A549 (cell line): Measurements from ENCODE around the gene PRR7. TPM values are rescaled to one million over a fixed set of nuclear protein-coding genes. Genes with fewer than 3 reads are reported as not detected.

Experiments
- ATAC-seq, 2 experiments: fragments of 200-7000 bp in 1 of 2; fragments of >200 bp in 1 of 2; cut with Nextera tagmentation in 1 of 2; cut with Tn5 transposase in 1 of 2; 3 replicates each; pipeline versions ENCODE4 v1.8.0 to v1.9.1; 2018 to 2020; ENCODE audit warnings: mild to moderate bottlenecking in 1 of 2, moderate library complexity in 1 of 2
- CTCF ChIA-PET: fragments of 300-600 bp; sonication (Branson Sonifier 250); formaldehyde crosslinking; extraction: SDS; loops from one replicate; lab custom pipeline; 2021; ENCODE audit warnings: antibody characterized with exemption, inconsistent platforms; lab: Yijun Ruan, JAX
- POLR2A ChIA-PET: fragments of 350-600 bp; formaldehyde crosslinking; extraction: SDS; loops from one replicate; lab custom pipeline; 2021; ENCODE audit warnings: antibody characterized with exemption, inconsistent platforms; lab: Yijun Ruan, JAX
- DNase-seq, 2 experiments: peaks; one replicate each; pipeline versions ENCODE4 v3.0.0 to v3.0.0-alpha.2; 2011 to 2016; ENCODE audit warnings: low read depth in 1 of 2, low spot score in 1 of 2
- FAIRE-seq: peaks from 2 replicates; lab custom pipeline; 2011; peaks lifted over from hg19 to GRCh38; lab: Jason Lieb, UNC
- H3K27ac ChIP-seq, 2 experiments: fragments of >200 bp; sonication (Bioruptor Twin); formaldehyde crosslinking; 3 replicates each; pipeline ENCODE4 v1.5.1; 2016 to 2017
- H3K4me1 ChIP-seq: fragments of >200 bp; sonication (Bioruptor Twin); formaldehyde crosslinking; 3 replicates; pipeline ENCODE4 v1.6.1; 2016
- H3K4me2 ChIP-seq: fragments of >200 bp; sonication (Bioruptor Twin); formaldehyde crosslinking; 3 replicates; pipeline ENCODE4 v1.6.1; 2016
- H3K4me3 ChIP-seq: fragments of >200 bp; sonication (Bioruptor Twin); formaldehyde crosslinking; 3 replicates; pipeline ENCODE4 v1.5.1; 2016
- H3K9me3 ChIP-seq: fragments of >200 bp; sonication (Bioruptor Twin); formaldehyde crosslinking; 3 replicates; pipeline ENCODE4 v1.6.1; 2016
- CHD2 ChIP-seq: fragments of 150-350 bp; IDR thresholded peaks from 2 replicates; pipeline ENCODE4 v1.6.1; 2014; ENCODE audit warnings: low read length; ENCODE audit not compliant: partially characterized antibody
- CHD4 ChIP-seq: fragments of 200-600 bp; sonication (generic); IDR thresholded peaks from 2 replicates; pipeline ENCODE4 v1.6.1; 2016; ENCODE audit warnings: antibody characterized with exemption, mild to moderate bottlenecking, borderline replicate concordance
- EHF ChIP-seq: fragments of 250-450 bp; sonication (Bioruptor Pico); IDR thresholded peaks from 2 replicates; pipeline ENCODE4 v1.5.0; 2020; ENCODE audit warnings: mild to moderate bottlenecking
- EHMT2 ChIP-seq: fragments of 200-600 bp; sonication (generic); IDR thresholded peaks from 2 replicates; pipeline ENCODE4 v1.6.1; 2016; ENCODE audit warnings: antibody characterized with exemption, low read depth, mild to moderate bottlenecking, moderate library complexity
- ESRRA ChIP-seq: fragments of 150-350 bp; IDR thresholded peaks from 2 replicates; pipeline ENCODE4 v1.6.1; 2014; ENCODE audit warnings: mild to moderate bottlenecking, low read length, borderline replicate concordance
- FOSL2 ChIP-seq, 2 experiments: fragments of 450-650 bp in 1 of 2; fragments of >200 bp in 1 of 2; sonication (Bioruptor Twin) in 1 of 2; formaldehyde crosslinking; IDR thresholded peaks; 2 replicates each; pipeline versions ENCODE4 v1.5.0 to v1.6.1; 2016 to 2020; ENCODE audit warnings: mild to moderate bottlenecking in 1 of 2, moderate library complexity in 1 of 2
- HEYL ChIP-seq: fragments of 250-450 bp; sonication (Bioruptor Pico); IDR thresholded peaks from 2 replicates; pipeline ENCODE4 v1.8.0; 2021; ENCODE audit warnings: mild to moderate bottlenecking, moderate library complexity
- HOXB5 ChIP-seq: fragments of 250-450 bp; sonication (Bioruptor Pico); IDR thresholded peaks from 2 replicates; pipeline ENCODE4 v1.5.0; 2020; ENCODE audit warnings: mild to moderate bottlenecking, moderate library complexity
- JUN ChIP-seq, 2 experiments: fragments of >200 bp; sonication (Bioruptor Twin); formaldehyde crosslinking; IDR thresholded peaks; 2 replicates in 1 of 2; 3 replicates in 1 of 2; pipeline ENCODE4 v1.6.1; 2016 to 2017
- KDM1A ChIP-seq: fragments of 200-600 bp; sonication (generic); IDR thresholded peaks from 2 replicates; pipeline ENCODE4 v1.6.1; 2016; ENCODE audit warnings: low read depth, mild to moderate bottlenecking
- KDM5A ChIP-seq: fragments of 200-600 bp; sonication (generic); IDR thresholded peaks from 2 replicates; pipeline ENCODE4 v1.6.1; 2016; ENCODE audit warnings: antibody characterized with exemption, mild to moderate bottlenecking
- MAFK ChIP-seq: fragments of 450-650 bp; IDR thresholded peaks from 2 replicates; pipeline ENCODE4 v1.6.1; 2014; ENCODE audit not compliant: partially characterized antibody
- NPAS2 ChIP-seq: fragments of 250-450 bp; sonication (Bioruptor Pico); IDR thresholded peaks from 2 replicates; pipeline ENCODE4 v1.8.0; 2022; ENCODE audit warnings: mild to moderate bottlenecking, moderate library complexity, borderline replicate concordance
- POLR2A ChIP-seq: IDR thresholded peaks from 2 replicates; pipeline ENCODE4 v1.6.1; 2012; ENCODE audit warnings: mild to moderate bottlenecking, low read length
- POLR2AphosphoS2 ChIP-seq: conservative IDR thresholded peaks from 2 replicates; pipeline ENCODE4 v1.6.1; 2012; ENCODE audit warnings: low read length, improper control_type of control experiment, inconsistent platforms
- RFX5 ChIP-seq: fragments of 450-650 bp; IDR thresholded peaks from 2 replicates; pipeline ENCODE4 v1.7.1; 2014; ENCODE audit warnings: antibody characterized with exemption, mild to moderate bottlenecking, moderate library complexity
- RNF2 ChIP-seq: fragments of 200-600 bp; sonication (generic); IDR thresholded peaks from 2 replicates; pipeline ENCODE4 v1.6.1; 2016; ENCODE audit warnings: low read depth, mild to moderate bottlenecking, antibody characterized with exemption, moderate library complexity, borderline replicate concordance
- SMC3 ChIP-seq: fragments of >200 bp; sonication (Bioruptor Twin); formaldehyde crosslinking; IDR thresholded peaks from 3 replicates; pipeline ENCODE4 v1.6.1; 2018; ENCODE audit warnings: inconsistent platforms
- TFCP2L1 ChIP-seq: fragments of 250-450 bp; sonication (Bioruptor Pico); IDR thresholded peaks from 2 replicates; pipeline ENCODE4 v1.5.0; 2021; ENCODE audit warnings: mild to moderate bottlenecking
- TP53 ChIP-seq: fragments of 250-450 bp; sonication (Bioruptor Pico); IDR thresholded peaks from 2 replicates; pipeline ENCODE4 v1.5.0; 2021; ENCODE audit warnings: mild to moderate bottlenecking, moderate library complexity
- WGBS: methylation state at CpG from one replicate; pipeline ENCODE4 v1.1.6; 2017; ENCODE audit errors: missing lambda C conversion rate; 5-methylcytosine and 5-hydroxymethylcytosine counted together
- polyA plus RNA-seq, 4 experiments: library from polyadenylated mRNA; depleted of rRNA in 3 of 4; stranded (reverse); fragments of >200 nt; fragmentation: RNase III in 1 of 4; extraction: RNeasy Plus Mini Kit Qiagen cat#74134 plus additional on column Dnase treatment in 1 of 4; gene quantifications; 2 replicates in 3 of 4; 3 replicates in 1 of 4; pipeline ENCODE4 v1.2.3, GENCODE V29; 2011 to 2017
- TF ChIP-seq, protein P1 (sequence below): fragments of 150-350 bp; IDR thresholded peaks from 2 replicates; pipeline ENCODE4 v1.6.1; 2014; ENCODE audit warnings: low read depth, mild to moderate bottlenecking, low read length
- TF ChIP-seq, protein P2 (sequence below): IDR thresholded peaks from 2 replicates; pipeline ENCODE4 v1.6.1; 2012

PRR7 gene
- polyA plus RNA-seq, 2 of the 4 experiments (the other 2 are of a cell fraction): 2.2 to 11.0 TPM

DNA sequence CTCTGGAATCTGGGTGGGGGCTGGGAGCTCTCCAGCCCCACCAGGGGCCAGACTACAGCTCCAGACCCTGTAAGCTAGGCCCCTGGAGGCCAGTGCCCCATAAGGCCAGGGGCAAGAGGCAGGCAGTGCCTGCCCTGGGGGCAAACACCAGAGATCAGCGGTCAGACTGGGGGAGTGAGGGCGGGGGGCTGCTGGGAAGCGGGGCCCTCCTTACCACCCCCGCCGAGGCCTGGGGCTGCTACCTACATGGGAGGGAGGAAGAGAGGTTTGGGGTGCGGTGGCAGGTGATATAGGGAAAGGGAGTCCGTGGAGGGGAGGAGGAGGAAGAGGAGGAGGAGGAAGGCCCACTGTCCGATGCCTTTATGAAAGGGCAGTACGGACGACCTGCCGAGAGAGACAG lies 12.7 kb downstream of the PRR7 start:
- DNase-seq (no peak), FAIRE-seq (no peak), ATAC-seq (no peak)
- ChIA-PET POLR2A (no interaction called here), CTCF (interaction anchor here (1.2 to 25.5 kb wide), 6 partner anchors 11 to 345 kb away, joined by 3 to 871 read pairs (median 287); partner anchors contain the start of genes DBN1, F12, GRK6 and PDLIM7)
- Histone ChIP-seq H3K4me3 (no peak overlapping the region), H3K4me2 (no peak overlapping the region), H3K27ac (no peak overlapping the region), H3K4me1 (peaks cover 4% of the 10 kb centered on the region), H3K9me3 (no peaks in the 10 kb centered on the region)
- no peak for TF ChIP-seq HOXB5 (CRISPR knock-in tag)
- TF ChIP-seq POLR2AphosphoS2: no peak
- no peak for TF ChIP-seq ESRRA
- TF ChIP-seq TFCP2L1 (CRISPR knock-in tag): no peak
- TF ChIP-seq, protein P1, sequence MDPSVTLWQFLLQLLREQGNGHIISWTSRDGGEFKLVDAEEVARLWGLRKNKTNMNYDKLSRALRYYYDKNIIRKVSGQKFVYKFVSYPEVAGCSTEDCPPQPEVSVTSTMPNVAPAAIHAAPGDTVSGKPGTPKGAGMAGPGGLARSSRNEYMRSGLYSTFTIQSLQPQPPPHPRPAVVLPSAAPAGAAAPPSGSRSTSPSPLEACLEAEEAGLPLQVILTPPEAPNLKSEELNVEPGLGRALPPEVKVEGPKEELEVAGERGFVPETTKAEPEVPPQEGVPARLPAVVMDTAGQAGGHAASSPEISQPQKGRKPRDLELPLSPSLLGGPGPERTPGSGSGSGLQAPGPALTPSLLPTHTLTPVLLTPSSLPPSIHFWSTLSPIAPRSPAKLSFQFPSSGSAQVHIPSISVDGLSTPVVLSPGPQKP: no peak
- TF ChIP-seq, protein P2, sequence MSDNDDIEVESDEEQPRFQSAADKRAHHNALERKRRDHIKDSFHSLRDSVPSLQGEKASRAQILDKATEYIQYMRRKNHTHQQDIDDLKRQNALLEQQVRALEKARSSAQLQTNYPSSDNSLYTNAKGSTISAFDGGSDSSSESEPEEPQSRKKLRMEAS: no peak
- TF ChIP-seq RNF2: no peak
- no peak for TF ChIP-seq POLR2A
- TF ChIP-seq NPAS2 (CRISPR knock-in tag): no peak
- TF ChIP-seq CHD2: no peak
- TF ChIP-seq SMC3: no peak
- TF ChIP-seq EHF: no peak
- no peak for TF ChIP-seq JUN (IDR thresholded peaks at IDR 0.05)
- no peak for TF ChIP-seq HEYL
- WGBS: 87% methylated on average over 9 of the region's 11 CpGs

DNA sequence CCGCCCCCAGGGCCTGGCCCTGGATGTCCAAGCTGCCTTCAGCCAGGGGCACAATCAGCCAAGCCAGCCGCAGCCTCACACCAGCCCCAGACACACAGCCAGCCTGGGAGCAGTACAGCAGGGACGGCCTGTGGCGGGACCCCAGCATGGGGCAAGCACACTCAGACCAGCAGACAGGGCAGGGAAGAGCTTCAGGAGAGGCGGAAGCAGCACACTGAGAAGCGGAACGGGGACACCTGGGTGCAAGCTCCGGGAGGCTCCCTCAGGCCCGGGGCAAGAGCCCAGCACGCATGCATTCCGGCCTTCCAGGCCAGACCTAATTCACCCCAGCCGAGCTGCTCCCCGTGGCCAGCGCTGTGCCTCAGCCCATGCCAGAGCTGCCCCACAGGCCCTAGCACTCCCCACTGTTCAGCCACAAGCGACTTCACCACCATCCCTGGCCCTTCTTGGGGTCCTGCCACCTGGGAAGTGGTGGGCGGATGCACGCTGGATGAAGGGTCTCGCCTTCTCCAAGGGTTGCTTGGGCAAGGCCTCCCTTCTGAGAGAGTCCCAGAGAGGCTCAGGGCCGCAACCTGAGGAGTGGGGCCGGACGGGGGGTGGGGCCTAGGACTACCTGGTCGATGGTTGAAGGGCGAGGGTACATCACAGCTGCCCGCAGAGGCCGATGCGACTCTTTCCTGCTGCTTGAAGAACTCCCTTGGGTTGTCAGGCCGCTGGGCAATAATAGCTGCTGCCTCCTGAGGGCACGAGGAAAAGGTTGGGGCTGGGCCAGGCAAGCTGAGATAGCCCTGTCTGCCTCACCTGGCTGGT lies 13.4 kb downstream of the PRR7 start:
- WGBS: 84% methylated on average over 24 of the region's 28 CpGs
- Histone ChIP-seq H3K27ac (no peak overlapping the region), H3K9me3 (no peaks in the 10 kb centered on the region), H3K4me1 (peaks cover 4% of the 10 kb centered on the region)
- TF ChIP-seq EHF (no peak), KDM1A (no peak), HEYL (no peak), FOSL2 (IDR thresholded peaks at IDR 0.05) (no peak), FOSL2 (CRISPR knock-in tag; IDR thresholded peaks at IDR 0.05) (no peak), EHMT2 (no peak), TFCP2L1 (CRISPR knock-in tag) (no peak), ESRRA (no peak), KDM5A (no peak), TP53 (CRISPR knock-in tag) (no peak), RFX5 (no peak), CHD4 (no peak), HOXB5 (CRISPR knock-in tag) (no peak)
- TF ChIP-seq, all 56 proteins: peak for 0
- CTCF ChIA-PET: interaction anchor here (10.1 to 25.5 kb wide), 4 partner anchors 15 to 70 kb away, joined by 220 to 871 read pairs (median 356); partner anchors contain the start of genes DBN1, F12, GRK6 and PDLIM7
- DNase-seq: no peak
- no peak overlapping the region for H3K4me3 ChIP-seq
- H3K4me2 ChIP-seq: no peak overlapping the region
- POLR2A ChIA-PET: no interaction called here
- no peak for FAIRE-seq
- no peak for ATAC-seq

DNA sequence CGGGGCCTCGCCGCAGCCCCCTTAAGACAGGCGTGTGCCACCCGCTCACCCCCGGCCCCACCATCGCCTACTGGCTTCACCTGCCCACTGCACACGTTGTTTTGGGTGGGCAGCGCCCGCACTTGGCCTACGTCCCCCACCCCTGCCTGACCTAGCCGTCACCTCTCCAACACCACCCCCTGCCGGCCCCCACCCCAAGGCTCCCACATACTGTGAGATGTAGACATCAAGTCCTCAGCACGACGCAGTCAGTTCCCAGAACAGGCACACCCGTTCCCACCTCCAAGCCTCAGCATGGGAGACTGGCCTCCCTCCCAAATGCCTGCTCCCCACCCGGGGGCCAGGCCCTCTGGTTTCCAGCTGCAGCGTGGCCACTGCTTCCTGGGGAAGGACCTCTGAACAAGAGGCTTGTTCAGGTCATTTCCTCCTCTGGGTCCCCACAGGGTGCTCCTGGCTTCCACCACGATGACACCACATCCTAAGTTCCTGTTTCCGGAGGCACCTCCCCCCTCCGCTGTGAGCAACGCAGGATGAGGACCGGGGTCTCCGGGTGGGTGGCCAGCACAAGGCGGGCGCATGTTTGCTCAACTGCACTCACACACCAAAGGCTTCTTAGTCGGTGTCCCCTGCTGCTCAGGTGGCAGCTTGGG lies 15.5 kb downstream of the PRR7 start:
- H3K4me2 ChIP-seq: no peak overlapping the region
- no peak overlapping the region for H3K4me3 ChIP-seq
- FAIRE-seq: no peak
- no peak for ATAC-seq
- H3K9me3 ChIP-seq: peaks cover 5% of the 10 kb centered on the region; the same call in 1 of the 3 replicates
- ChIA-PET CTCF (interaction anchor here (1.2 to 24.5 kb wide), 5 partner anchors 14 to 152 kb away, joined by 3 to 354 read pairs (median 8); partner anchors contain the start of gene PDLIM7), POLR2A (no interaction called here)
- TF ChIP-seq MAFK (no peak), JUN (IDR thresholded peaks at IDR 0.05) (no peak)
- no peaks in the 10 kb centered on the region; the same call in 2 of the 3 replicates for H3K4me1 ChIP-seq
- WGBS: 97% methylated on average over 25 of the region's 27 CpGs
- no peak overlapping the region for H3K27ac ChIP-seq
- DNase-seq: no peak
